ENCODE results near the gene ZMAT1.

- TF ChIP-seq YY1 (IDR thresholded peaks at IDR 0.05; ENCODE audit: insufficient read depth, insufficient read length), result no peak
- TF ChIP-seq ZNF274 (IDR thresholded peaks at IDR 0.05; ENCODE audit: low read depth, low read length), result no peak
Measured at GRCh38 chrX:101918751-101919150, 13.1 kb downstream of the ZMAT1 start.

All from NT2/D1 (cell line).